Retina (tissue), 1 donor: Measurements from ENCODE around the gene P2RX3.

Experiments
- DNase-seq: peaks from one replicate; pipeline ENCODE4 v3.0.0-alpha.2; 2016

The P2RX3 gene

GRCh38 chr11:57310091-57310490 lies 28.1 kb upstream of the P2RX3 start:
- no peak for DNase-seq

- DNase-seq: no peak
These were observed 27.5 kb upstream of the P2RX3 start for GRCh38 chr11:57310630-57311086.

DNA sequence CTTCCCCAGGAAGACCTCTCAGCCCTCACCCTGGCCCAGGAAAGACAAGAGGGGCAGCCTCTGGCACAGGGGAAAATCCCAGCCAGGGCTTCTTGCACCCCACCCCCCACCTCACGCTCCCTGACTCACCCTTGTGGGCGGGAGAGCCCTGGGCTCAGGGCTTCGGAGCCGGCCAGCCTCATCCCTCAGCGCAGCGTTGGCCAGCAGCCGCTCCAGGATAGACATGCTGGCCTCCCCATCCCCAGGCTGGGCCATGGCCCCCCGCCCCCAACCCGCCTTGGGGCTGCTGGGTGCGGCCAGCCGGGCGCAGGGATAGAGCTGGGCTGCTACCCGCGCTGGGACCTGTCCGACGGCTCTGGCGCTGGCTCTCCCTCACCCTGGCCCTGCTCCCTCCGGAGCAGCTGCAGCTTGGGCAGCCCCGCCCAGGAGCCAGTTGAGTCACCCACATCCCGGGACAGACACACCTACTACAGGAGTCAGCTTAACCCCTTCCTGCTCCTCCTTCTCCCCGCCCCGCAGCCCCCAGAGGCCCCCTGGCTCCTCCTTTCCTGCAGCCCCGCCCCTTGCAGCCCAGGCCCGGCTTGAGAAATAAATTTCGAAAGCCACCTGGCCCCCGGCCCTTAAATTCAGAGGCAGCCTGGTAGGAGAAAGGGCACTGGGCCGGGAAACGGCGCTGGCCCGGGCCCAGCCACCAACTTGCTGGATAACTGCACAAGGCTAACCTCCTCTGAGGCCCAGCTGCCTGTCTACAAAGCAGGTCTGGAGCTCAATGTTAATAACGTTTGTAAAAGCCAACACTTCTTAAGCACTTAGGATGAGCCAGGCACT lies 26.8 kb upstream of the P2RX3 start:
- peak; percentile 32 for DNase-seq

DNA sequence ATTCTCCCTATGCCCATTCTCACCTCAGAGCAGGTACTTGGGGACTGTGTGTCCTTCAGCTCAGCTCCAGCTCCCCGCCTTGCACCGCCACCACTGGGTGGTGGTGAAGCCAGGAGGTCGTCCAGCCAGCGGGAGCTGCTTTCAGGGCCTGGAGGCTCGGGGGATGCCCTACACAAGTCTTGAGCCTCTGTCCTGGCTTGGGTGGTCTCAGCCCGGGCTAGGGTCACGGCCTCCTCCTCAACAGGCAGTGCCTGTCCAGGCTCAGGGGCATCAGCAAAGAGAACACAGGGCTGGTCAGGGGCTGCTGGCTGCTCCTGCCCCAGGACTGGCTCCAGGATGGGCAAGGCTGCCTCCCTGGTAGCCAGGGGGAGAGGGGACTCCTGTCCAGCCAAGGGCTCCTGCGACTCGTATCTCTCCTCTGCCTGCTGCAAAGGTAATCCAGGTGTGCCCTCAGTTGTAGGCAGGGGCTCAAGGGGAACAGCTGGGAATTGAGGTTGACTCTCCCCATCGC lies 25.6 kb upstream of the P2RX3 start:
- DNase-seq: no peak

GRCh38 chr11:57313071-57313787 lies 24.9 kb upstream of the P2RX3 start:
- no peak for DNase-seq

- DNase-seq: no peak
These were observed 24.4 kb upstream of the P2RX3 start for GRCh38 chr11:57313788-57314135.

GRCh38 chr11:57314221-57314973 lies 23.8 kb upstream of the P2RX3 start:
- no peak for DNase-seq

- DNase-seq: peak; percentile 13
These were observed 22.7 kb upstream of the P2RX3 start for GRCh38 chr11:57315491-57315890.

DNA sequence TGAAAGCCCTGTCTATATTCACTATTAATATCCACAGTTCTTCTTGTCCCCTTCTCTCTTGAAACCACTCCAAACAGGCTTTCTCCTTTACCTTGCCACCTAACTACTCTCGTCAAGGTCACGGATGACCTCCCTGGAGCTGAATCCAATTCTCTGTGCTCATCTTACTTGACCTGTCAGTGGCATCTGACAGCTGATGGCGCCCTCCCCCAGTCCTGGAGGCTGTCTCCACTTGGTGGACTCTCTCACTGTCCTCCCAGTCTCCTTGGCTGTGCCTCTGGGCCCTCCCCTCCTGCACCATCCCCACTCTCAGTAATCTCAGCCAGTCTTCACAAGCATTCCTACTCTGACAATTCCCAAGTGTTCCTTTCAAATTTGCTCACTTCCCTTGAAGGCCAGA lies 22.1 kb upstream of the P2RX3 start:
- peak; percentile 37 for DNase-seq

- DNase-seq: no peak
These were observed 20.0 kb upstream of the P2RX3 start for GRCh38 chr11:57318178-57318577.

GRCh38 chr11:57320067-57320718 lies 18.0 kb upstream of the P2RX3 start:
- no peak for DNase-seq

DNA sequence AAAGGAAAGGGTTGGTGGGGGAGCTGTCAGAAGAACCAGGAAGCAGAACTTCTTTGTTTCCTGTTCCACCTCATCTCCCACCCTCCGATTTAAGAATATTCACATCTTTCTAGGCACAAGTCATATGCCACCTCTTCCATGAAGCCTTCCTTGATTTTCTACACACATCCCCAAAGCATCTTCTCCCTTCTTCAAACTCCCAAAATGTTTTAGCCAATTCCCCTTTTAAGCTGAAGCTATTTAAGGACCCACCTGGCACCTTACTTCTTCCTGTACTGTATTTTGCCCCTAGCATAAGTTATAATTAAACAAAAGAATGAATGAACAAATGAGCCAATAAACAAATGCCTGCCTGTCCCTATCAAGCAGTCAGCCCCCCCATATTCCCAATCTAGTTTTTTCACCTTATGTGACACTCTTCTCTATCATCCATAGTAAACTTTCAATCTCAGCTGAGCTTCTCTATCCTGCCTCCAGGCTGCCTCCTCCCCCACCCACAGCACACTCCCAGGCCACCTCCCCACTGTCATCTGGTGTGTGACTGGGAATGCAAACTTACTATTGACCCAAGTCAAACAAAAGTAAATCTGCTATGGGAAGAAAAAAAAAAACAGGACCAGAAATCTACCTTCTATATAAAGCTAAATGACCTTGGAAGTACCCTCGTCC lies 17.3 kb upstream of the P2RX3 start:
- no peak for DNase-seq

DNA sequence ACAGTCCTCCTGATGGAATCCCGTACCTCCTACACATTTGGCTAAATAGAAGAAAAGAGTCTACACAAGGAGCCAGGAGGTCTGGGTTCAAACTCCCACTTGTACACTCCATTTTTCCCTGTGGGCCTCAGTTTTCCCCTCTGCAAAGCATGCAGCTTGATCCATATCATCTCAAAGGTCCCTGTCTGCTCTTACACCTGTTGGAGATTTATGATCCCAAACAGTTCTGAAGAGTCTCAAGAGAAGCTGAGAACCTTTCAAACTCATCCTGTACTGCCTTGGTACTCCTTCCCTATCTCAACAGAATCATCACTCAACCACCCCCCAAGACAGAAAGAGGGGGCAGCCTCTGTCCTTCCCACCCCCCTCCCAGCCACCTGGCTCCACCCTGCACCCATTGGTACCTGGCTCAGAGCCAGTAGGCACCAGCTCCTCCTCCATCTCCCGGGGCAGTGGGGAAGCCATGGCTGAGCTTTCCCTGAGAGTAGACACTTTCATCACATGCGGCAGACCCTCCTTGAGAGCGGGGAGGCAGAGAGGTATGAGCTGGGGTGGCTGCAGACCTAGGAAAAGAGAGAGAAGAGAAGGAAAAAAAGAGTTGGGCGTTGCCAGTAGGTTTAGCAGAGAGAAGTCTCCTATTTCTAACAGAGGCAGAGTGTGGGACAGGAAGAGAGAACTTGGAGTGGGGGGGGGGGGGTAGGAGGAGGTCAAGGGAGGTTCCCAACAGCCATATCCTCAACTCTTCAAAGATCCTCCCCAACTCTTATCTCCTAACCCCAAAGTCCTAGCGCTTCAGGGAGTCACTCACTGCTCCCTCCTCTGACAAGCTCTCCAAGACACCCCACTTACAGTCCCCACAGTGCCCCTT lies 16.5 kb upstream of the P2RX3 start:
- no peak for DNase-seq

- peak; percentile 77 for DNase-seq
These were observed 15.6 kb upstream of the P2RX3 start for GRCh38 chr11:57322256-57323166.

- peak; percentile 23 for DNase-seq
These were observed 14.8 kb upstream of the P2RX3 start for GRCh38 chr11:57323167-57323854.

DNA sequence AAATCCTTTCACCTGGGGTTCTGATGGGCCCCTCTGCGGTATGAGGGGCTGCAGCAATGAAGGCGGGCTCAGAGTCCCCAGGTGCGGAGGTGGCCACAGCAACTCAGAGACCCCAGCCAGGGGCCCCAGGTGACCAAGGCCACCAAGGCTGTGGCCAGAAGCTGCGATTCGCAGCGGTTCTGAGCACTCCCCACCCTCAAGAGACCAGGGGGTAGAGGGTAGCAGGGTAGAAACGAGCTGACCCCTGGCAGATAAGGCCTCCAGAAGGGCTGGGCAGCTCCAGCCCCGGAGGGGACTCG lies 14.3 kb upstream of the P2RX3 start:
- DNase-seq: no peak

GRCh38 chr11:57324154-57324885 lies 13.8 kb upstream of the P2RX3 start:
- DNase-seq: peak; percentile 87

DNA sequence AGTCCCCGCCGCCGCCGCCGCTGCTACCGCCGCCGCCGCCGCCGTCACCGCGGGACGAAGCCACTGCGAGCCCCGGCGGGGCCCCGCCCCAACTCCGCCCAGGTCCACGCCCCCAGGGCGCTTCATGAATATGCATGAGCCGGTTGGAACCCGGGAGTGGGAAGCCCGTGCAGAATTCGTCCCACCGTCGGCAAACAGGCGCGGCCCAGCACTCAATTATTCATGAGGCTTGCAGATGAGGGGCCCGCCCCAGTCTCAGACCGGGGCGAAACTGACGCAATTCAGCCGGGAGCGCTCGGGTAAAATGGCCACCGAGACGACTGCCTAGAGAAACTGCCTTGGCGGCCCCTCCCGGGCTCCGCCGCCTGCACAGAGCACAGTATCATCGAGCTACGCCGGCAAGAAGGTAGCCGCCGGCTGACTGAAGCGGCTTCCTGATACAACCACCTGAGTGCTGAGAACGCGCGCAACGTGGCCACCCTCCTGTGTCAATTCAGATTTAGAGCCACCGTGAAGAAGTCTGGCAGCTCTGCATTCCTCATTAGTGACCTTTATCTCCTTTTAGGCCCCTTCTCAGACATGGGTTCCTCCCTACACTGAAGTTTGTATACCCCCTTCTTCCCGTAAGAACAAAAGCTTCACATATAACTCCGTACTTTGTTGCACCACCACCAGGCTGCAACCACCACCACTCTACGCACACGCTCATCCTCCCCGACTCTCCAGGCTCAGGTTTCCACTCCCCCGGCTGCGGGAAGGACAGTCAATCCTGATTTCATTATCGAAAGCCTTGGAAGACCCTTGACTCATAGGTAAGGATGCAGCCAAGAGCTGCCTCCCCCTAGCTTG lies 13.0 kb upstream of the P2RX3 start, which contains the start of gene TNKS1BP1:
TNKS1BP1 (minus strand) TSS at position 67 of the 849 bp plus-strand sequence. CDS start 3,067 bp downstream, outside the sequence.
- DNase-seq: peak; percentile 96
